ENCODE results near the gene ANK3. TPM values are rescaled to one million over a fixed set of nuclear protein-coding genes. Genes with fewer than 3 reads are reported as not detected.

ANK3 gene
- total RNA-seq, 1 donor from 2014 or later = 35.1 TPM

DNA sequence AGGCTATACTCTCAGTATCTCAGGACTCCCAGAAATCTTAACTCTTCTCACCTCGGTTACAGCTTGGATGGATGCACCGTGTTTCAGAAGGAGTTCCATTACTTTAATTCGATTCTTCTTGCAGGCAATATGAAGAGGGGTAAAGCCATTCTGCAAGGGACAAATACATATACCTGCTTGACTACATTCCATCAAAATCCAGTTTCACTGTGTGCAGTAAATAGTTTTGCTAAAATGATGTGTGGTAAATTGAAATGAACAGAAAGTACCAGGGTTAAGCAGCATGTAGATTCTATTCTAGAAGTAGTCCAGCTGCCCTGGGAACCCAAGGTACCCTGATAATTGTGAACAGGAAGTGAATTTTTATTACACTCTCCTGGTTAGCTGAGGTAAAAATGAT lies 183.9 kb downstream of the ANK3 start:
- TF ChIP-seq, protein P1, sequence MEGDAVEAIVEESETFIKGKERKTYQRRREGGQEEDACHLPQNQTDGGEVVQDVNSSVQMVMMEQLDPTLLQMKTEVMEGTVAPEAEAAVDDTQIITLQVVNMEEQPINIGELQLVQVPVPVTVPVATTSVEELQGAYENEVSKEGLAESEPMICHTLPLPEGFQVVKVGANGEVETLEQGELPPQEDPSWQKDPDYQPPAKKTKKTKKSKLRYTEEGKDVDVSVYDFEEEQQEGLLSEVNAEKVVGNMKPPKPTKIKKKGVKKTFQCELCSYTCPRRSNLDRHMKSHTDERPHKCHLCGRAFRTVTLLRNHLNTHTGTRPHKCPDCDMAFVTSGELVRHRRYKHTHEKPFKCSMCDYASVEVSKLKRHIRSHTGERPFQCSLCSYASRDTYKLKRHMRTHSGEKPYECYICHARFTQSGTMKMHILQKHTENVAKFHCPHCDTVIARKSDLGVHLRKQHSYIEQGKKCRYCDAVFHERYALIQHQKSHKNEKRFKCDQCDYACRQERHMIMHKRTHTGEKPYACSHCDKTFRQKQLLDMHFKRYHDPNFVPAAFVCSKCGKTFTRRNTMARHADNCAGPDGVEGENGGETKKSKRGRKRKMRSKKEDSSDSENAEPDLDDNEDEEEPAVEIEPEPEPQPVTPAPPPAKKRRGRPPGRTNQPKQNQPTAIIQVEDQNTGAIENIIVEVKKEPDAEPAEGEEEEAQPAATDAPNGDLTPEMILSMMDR (IDR thresholded peaks at IDR 0.05) = no peak
- no peak overlapping the region for H3K27ac Mint-ChIP-seq (ENCODE audit: unreplicated experiment)
- H3K4me1 Mint-ChIP-seq (ENCODE audit: low read depth) = peaks cover 32% of the 10 kb centered on the region
- peaks cover 3% of the 10 kb centered on the region for H3K36me3 Mint-ChIP-seq (ENCODE audit: low read depth)
- no peaks in the 10 kb centered on the region for H3K27me3 Mint-ChIP-seq (ENCODE audit: low read depth)
- no peaks in the 10 kb centered on the region for H3K9me3 Mint-ChIP-seq (ENCODE audit: low read depth)
- H3K4me3 Mint-ChIP-seq (ENCODE audit: unreplicated experiment) = no peak overlapping the region
- no peak for DNase-seq (ENCODE audit: low spot score)

DNA sequence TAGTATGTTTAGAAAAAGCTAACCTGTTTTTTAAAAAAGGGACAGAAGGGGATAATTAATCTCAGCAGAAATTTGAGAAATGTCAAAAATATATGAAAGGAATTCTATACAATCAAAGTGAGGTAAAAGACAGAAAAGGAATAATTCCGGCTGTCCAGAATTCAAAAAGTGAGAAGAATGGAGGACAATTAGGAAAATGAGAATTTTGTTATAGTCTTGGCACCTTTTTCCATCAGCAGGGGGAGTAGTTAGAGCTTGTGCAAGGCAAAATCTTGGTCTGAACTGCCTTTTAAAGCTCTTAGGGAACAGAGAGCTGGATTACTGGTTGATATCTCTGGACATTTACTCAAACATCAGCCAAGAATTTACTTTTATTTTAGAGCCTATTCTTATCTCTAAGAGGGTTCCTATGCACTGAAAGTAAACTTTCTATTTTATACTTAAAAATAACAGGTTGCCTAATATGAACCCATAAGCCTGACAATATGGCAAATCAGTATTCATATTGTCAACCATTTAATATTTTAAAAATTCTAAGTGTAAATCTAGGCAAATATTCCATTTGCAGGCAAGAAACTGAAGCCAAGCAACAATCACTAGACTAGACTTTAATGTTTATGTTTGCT lies 185.6 kb downstream of the ANK3 start:
- Mint-ChIP-seq H3K4me3 (ENCODE audit: unreplicated experiment) (no peak overlapping the region), H3K27me3 (ENCODE audit: low read depth) (no peaks in the 10 kb centered on the region), H3K4me1 (ENCODE audit: low read depth) (peaks cover 45% of the 10 kb centered on the region), H3K9me3 (ENCODE audit: low read depth) (no peaks in the 10 kb centered on the region), H3K36me3 (ENCODE audit: low read depth) (no peaks in the 10 kb centered on the region), H3K27ac (ENCODE audit: unreplicated experiment) (no peak overlapping the region)
- DNase-seq (ENCODE audit: low spot score) = no peak
- TF ChIP-seq, protein P1 (IDR thresholded peaks at IDR 0.05) = peak; percentile 89

DNA sequence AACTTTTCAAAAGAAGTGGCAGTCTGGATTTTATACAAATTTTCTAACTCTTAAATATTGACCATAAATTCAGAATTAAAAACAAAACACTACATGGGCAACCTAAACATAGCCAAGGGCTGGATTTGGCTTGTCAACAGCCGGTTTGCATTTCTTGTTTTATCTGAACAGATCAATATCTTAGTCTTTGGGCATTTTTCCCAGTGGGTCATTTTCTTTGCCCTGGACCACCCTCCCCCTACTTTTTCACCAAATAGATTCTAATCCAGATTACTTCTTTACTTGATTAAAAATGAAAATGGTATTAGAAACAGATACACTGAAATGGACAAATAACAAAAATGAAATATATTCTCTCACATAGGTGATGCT lies 189.0 kb downstream of the ANK3 start:
- no peak overlapping the region for H3K27ac Mint-ChIP-seq (ENCODE audit: unreplicated experiment)

DNA sequence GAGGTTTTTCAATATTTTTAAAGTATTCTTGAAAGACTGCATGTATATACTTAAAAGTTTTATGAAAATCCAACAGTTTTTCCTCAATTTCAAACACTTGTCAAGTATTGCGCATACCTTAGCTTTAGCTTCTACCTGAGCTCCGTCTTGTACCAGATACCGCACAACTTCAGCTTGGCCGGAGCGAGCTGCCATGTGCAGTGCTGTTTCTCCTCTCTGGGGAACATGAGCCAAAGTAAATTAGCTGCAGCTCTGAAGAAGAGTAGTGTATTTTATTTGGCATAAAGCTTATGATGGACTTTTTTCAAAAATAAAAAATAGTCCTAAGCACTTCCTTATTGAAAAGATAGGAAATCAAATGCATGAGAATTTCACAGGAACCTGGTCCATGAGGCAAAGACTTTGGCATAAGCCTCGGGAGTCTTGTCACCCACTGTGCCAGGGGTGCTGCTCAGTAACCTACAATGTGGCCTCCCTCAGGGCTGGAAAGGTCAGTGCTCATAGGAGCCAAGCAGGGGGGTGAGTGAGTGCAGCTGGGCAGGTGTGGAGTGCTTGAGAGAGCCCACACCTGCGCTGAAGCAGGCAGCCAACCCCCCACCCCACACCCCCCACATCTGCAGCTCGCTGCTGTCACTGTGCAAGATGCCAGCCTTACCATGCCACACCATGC lies 189.5 kb downstream of the ANK3 start:
- H3K4me1 Mint-ChIP-seq (ENCODE audit: low read depth) = peaks cover 29% of the 10 kb centered on the region
- peak overlapping the region; percentile 5 for H3K27ac Mint-ChIP-seq (ENCODE audit: unreplicated experiment)
- TF ChIP-seq, protein P1 (IDR thresholded peaks at IDR 0.05) = no peak
- no peaks in the 10 kb centered on the region for H3K27me3 Mint-ChIP-seq (ENCODE audit: low read depth)
- H3K36me3 Mint-ChIP-seq (ENCODE audit: low read depth) = peaks cover 6% of the 10 kb centered on the region
- no peak overlapping the region for H3K4me3 Mint-ChIP-seq (ENCODE audit: unreplicated experiment)
- no peak for DNase-seq (ENCODE audit: low spot score)
- H3K9me3 Mint-ChIP-seq (ENCODE audit: low read depth) = no peaks in the 10 kb centered on the region

More for the DNA sequence above, 189.0 kb downstream of the ANK3 start:
- Mint-ChIP-seq H3K9me3 (ENCODE audit: low read depth) (no peaks in the 10 kb centered on the region), H3K4me3 (ENCODE audit: unreplicated experiment) (no peak overlapping the region), H3K4me1 (ENCODE audit: low read depth) (peaks cover 27% of the 10 kb centered on the region), H3K27me3 (ENCODE audit: low read depth) (no peaks in the 10 kb centered on the region), H3K36me3 (ENCODE audit: low read depth) (peaks cover 6% of the 10 kb centered on the region)
- TF ChIP-seq, protein P1 (IDR thresholded peaks at IDR 0.05) = no peak
- DNase-seq (ENCODE audit: low spot score) = no peak

DNA sequence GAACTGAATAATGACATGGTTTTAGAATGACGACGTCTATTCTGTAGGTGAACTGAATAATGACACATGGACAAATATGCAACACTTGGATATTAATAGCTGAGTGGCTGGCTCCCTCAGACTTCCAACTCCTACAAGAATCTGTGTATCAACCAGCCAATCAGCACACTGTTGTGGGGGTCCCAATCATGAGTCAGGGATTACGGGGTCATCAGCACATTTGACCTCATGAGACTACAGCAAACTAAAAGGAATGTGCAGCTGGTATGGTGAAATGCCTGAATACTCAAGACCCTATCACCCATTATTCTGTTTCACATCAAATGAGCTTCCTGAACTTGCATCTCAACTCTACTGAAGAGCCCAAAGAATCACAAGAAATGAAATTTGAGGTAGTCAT lies 192.5 kb downstream of the ANK3 start:
- Mint-ChIP-seq H3K36me3 (ENCODE audit: low read depth) (peaks cover 12% of the 10 kb centered on the region), H3K27me3 (ENCODE audit: low read depth) (no peaks in the 10 kb centered on the region), H3K9me3 (ENCODE audit: low read depth) (no peaks in the 10 kb centered on the region), H3K4me1 (ENCODE audit: low read depth) (peaks cover 25% of the 10 kb centered on the region), H3K27ac (ENCODE audit: unreplicated experiment) (no peak overlapping the region), H3K4me3 (ENCODE audit: unreplicated experiment) (no peak overlapping the region)
- DNase-seq (ENCODE audit: low spot score) = no peak
- TF ChIP-seq, protein P1 (IDR thresholded peaks at IDR 0.05) = no peak
